Measurements from ENCODE around the gene NOP14. TPM values are rescaled to one million over a fixed set of nuclear protein-coding genes. Genes with fewer than 3 reads are reported as not detected.
"Not testable (repeated sequence)": the region's sequence is repeated elsewhere in the genome, so short reads cannot be mapped to it uniquely, and the experiment has no call there.

Gene NOP14
- total RNA-seq, 1 donor from 2014 or later: 56.3 TPM

DNA sequence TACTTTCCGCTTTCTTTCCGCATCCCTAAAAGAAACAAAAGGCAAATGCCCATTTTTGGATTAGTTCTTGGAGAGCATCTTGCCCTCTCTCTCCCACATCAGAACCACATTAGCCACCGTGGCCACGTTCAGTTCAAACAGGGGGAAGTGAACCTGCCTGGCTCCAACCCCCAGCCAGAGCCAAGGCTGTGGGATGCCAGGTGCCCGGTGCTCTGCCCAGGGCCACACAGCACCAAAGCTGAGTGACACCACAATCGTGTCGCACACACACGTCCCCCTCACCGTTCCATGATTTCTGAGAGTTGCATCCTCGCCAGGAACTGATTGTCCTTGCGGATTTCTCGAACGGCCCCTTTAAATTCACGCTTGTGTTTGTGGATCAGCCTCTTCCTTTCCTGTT, 24.3 kb downstream of the NOP14 start:
- peak; percentile 8 for DNase-seq
- ChIA-PET CTCF (no interaction called here), POLR2A (no interaction called here)
- peaks cover 69% of the 10 kb centered on the region for H3K36me3 Mint-ChIP-seq (ENCODE audit: low read depth)
- H3K9me3 Mint-ChIP-seq: no peaks in the 10 kb centered on the region
- H3K27ac Mint-ChIP-seq: no peak overlapping the region
- peaks cover 35% of the 10 kb centered on the region for H3K4me1 Mint-ChIP-seq
- intact Hi-C loops (cut with micrococcal nuclease): loop anchor here (10.0 kb wide), 2 partner anchors 524 to 694 kb away; partner anchors contain the start of genes CFAP99, HAUS3, POLN and ZFYVE28
- ATAC-seq (ENCODE audit: low read depth): no peak
- H3K4me3 Mint-ChIP-seq: no peak overlapping the region
- no peaks in the 10 kb centered on the region for H3K27me3 Mint-ChIP-seq
- TF ChIP-seq, protein P1, sequence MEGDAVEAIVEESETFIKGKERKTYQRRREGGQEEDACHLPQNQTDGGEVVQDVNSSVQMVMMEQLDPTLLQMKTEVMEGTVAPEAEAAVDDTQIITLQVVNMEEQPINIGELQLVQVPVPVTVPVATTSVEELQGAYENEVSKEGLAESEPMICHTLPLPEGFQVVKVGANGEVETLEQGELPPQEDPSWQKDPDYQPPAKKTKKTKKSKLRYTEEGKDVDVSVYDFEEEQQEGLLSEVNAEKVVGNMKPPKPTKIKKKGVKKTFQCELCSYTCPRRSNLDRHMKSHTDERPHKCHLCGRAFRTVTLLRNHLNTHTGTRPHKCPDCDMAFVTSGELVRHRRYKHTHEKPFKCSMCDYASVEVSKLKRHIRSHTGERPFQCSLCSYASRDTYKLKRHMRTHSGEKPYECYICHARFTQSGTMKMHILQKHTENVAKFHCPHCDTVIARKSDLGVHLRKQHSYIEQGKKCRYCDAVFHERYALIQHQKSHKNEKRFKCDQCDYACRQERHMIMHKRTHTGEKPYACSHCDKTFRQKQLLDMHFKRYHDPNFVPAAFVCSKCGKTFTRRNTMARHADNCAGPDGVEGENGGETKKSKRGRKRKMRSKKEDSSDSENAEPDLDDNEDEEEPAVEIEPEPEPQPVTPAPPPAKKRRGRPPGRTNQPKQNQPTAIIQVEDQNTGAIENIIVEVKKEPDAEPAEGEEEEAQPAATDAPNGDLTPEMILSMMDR (IDR thresholded peaks at IDR 0.05): no peak

GRCh38 chr4:2938411-2938810, 24.8 kb downstream of the NOP14 start:
- H3K9me3 Mint-ChIP-seq; CTCF ChIA-PET; H3K27me3 Mint-ChIP-seq; H3K27ac Mint-ChIP-seq; H3K4me3 Mint-ChIP-seq; ATAC-seq (ENCODE audit: low read depth): not testable (repeated sequence)
- POLR2A ChIA-PET: interaction anchor here (0.6 to 4.0 kb wide), 2 partner anchors 25 to 145 kb away, joined by 3 to 31 read pairs; partner anchors contain the start of genes GRK4, NOP14 and SH3BP2
- Mint-ChIP-seq H3K4me1 (peaks cover 37% of the 10 kb centered on the region), H3K36me3 (ENCODE audit: low read depth) (peaks cover 65% of the 10 kb centered on the region)
- peak; percentile 7 for DNase-seq
- intact Hi-C loops (cut with micrococcal nuclease): loop anchor here (10.0 kb wide), 2 partner anchors 524 to 694 kb away; partner anchors contain the start of genes CFAP99, HAUS3, POLN and ZFYVE28

DNA sequence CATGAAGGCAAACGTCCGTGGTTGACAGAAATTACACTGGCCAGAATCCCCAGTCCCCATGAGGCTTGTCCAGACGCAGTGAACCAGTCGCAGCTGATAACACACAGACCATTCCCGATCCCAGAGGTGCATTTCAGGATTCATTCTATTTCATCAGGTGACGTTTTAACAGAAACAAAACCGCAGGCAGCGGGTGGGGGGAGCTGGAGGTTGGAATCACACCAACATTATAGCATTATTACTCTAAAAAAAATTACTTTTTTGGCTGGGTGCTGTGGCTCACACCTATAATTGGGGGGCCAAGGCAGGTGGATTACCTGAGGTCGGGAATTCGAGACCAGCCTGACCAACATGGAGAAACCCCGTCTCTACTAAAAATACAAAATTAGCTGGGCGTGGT, 25.2 kb downstream of the NOP14 start:
- ChIA-PET CTCF (interaction anchor here (1.7 kb wide), 1 partner anchor 10 kb away, joined by 6 read pairs; no protein-coding TSS in a partner anchor), POLR2A (interaction anchor here (0.6 to 4.0 kb wide), 3 partner anchors 16 to 145 kb away, joined by 3 to 31 read pairs (median 3); partner anchors contain the start of genes GRK4, NOP14 and SH3BP2)
- Mint-ChIP-seq H3K4me1 (peaks cover 41% of the 10 kb centered on the region), H3K36me3 (ENCODE audit: low read depth) (peaks cover 64% of the 10 kb centered on the region), H3K4me3 (no peak overlapping the region), H3K27ac (no peak overlapping the region), H3K27me3 (no peaks in the 10 kb centered on the region), H3K9me3 (no peaks in the 10 kb centered on the region)
- peak; percentile 10 for DNase-seq
- no peak for ATAC-seq (ENCODE audit: low read depth)
- TF ChIP-seq, protein P1 (IDR thresholded peaks at IDR 0.05): no peak
- intact Hi-C loops (cut with micrococcal nuclease): loop anchor here (10.0 kb wide), 2 partner anchors 523 to 693 kb away; partner anchors contain the start of genes CFAP99, HAUS3, POLN and ZFYVE28

- intact Hi-C loops (cut with micrococcal nuclease): loop anchor here (10.0 kb wide), 2 partner anchors 523 to 693 kb away; partner anchors contain the start of genes CFAP99, HAUS3, POLN and ZFYVE28
Measured at GRCh38 chr4:2937146-2937857, 25.9 kb downstream of the NOP14 start.

GRCh38 chr4:2936773-2937145, 26.4 kb downstream of the NOP14 start:
- ChIA-PET POLR2A (interaction anchor here (0.5 to 4.0 kb wide), 5 partner anchors 18 to 403 kb away, joined by 3 to 31 read pairs (median 3); partner anchors contain the start of genes GRK4 and NOP14), CTCF (interaction anchor here (1.7 to 2.1 kb wide), 2 partner anchors 11 to 26 kb away, joined by 6 to 7 read pairs; partner anchors contain the start of genes GRK4 and NOP14)
- H3K27ac Mint-ChIP-seq: peak overlapping the region; percentile 76
- DNase-seq (peak; percentile 21), ATAC-seq (ENCODE audit: low read depth) (no peak)
- H3K4me1 Mint-ChIP-seq: peaks cover 53% of the 10 kb centered on the region
- H3K4me3 Mint-ChIP-seq: peak overlapping the region; percentile 83
- intact Hi-C loops (cut with micrococcal nuclease): loop anchor here (10.0 kb wide), 2 partner anchors 522 to 692 kb away; partner anchors contain the start of genes CFAP99, HAUS3, POLN and ZFYVE28
- TF ChIP-seq, protein P1 (IDR thresholded peaks at IDR 0.05): no peak
- peaks cover 57% of the 10 kb centered on the region for H3K36me3 Mint-ChIP-seq (ENCODE audit: low read depth)
- H3K27me3 Mint-ChIP-seq: no peaks in the 10 kb centered on the region
- H3K9me3 Mint-ChIP-seq: no peaks in the 10 kb centered on the region

More at GRCh38 chr4:2937146-2937857, 25.9 kb downstream of the NOP14 start:
- ATAC-seq (ENCODE audit: low read depth): no peak
- peak; percentile 27 for DNase-seq
- Mint-ChIP-seq H3K36me3 (ENCODE audit: low read depth) (peaks cover 59% of the 10 kb centered on the region), H3K4me1 (peaks cover 48% of the 10 kb centered on the region), H3K9me3 (no peaks in the 10 kb centered on the region), H3K4me3 (peak overlapping the region; percentile 83), H3K27ac (peak overlapping the region; percentile 76), H3K27me3 (no peaks in the 10 kb centered on the region)
- TF ChIP-seq, protein P1 (IDR thresholded peaks at IDR 0.05): no peak
- ChIA-PET POLR2A (interaction anchor here (0.7 to 4.0 kb wide), 5 partner anchors 17 to 404 kb away, joined by 3 to 31 read pairs (median 3); partner anchors contain the start of genes GRK4 and NOP14), CTCF (interaction anchor here (1.7 kb wide), 1 partner anchor 11 kb away, joined by 6 read pairs; no protein-coding TSS in a partner anchor)
